GM23338 (cell line): ENCODE results near the gene THOP1. TPM values are rescaled to one million over a fixed set of nuclear protein-coding genes. Genes with fewer than 3 reads are reported as not detected.

ENCODE experiments used
- ATAC-seq: fragments of 200-7000 bp; cut with Tn5 transposase; 3 replicates; pipeline ENCODE4 v1.9.1; 2020
- DNase-seq: peaks from one replicate; pipeline ENCODE4 v3.0.0-alpha.2; 2015; ENCODE audit warnings: low spot score
- H2AFZ ChIP-seq: fragments of 200-600 bp; sonication (generic); 2 replicates; pipeline ENCODE4 v1.8.0; 2016; ENCODE audit warnings: antibody characterized with exemption, mild to moderate bottlenecking, moderate library complexity
- H3F3A ChIP-seq: fragments of 200-600 bp; sonication (generic); replicated peaks from 2 replicates; pipeline ENCODE4 v1.8.0; 2017; ENCODE audit warnings: antibody characterized with exemption, mixed run types, low read depth
- H3K27ac ChIP-seq: fragments of 200-600 bp; sonication (generic); 2 replicates; pipeline ENCODE4 v1.6.1; 2016; ENCODE audit warnings: low read depth
- H3K27me3 ChIP-seq: fragments of 200-600 bp; sonication (generic); 2 replicates; pipeline ENCODE4 v1.8.0; 2016; ENCODE audit warnings: mild to moderate bottlenecking, mixed run types, moderate library complexity; ENCODE audit not compliant: insufficient read depth
- H3K36me3 ChIP-seq: fragments of 200-600 bp; sonication (generic); 2 replicates; pipeline ENCODE4 v1.8.0; 2016; ENCODE audit warnings: mild to moderate bottlenecking; ENCODE audit not compliant: insufficient read depth
- H3K4me1 ChIP-seq: fragments of 200-600 bp; sonication (generic); 2 replicates; pipeline ENCODE4 v1.8.0; 2016; ENCODE audit warnings: mild to moderate bottlenecking, moderate library complexity; ENCODE audit not compliant: insufficient read depth
- H3K4me2 ChIP-seq: fragments of 200-600 bp; sonication (generic); 2 replicates; pipeline ENCODE4 v1.7.1; 2017; ENCODE audit warnings: mixed run types
- H3K4me3 ChIP-seq: fragments of 200-600 bp; sonication (generic); 2 replicates; pipeline ENCODE4 v1.6.1; 2016; ENCODE audit warnings: mixed run types
- H3K79me2 ChIP-seq: fragments of 200-600 bp; sonication (generic); replicated peaks from 2 replicates; pipeline ENCODE4 v1.8.0; 2017; ENCODE audit warnings: mild to moderate bottlenecking; ENCODE audit not compliant: insufficient read depth
- H3K9me2 ChIP-seq: fragments of 200-600 bp; sonication (generic); 2 replicates; pipeline ENCODE4 v1.8.0; 2017; ENCODE audit not compliant: insufficient read depth
- H4K20me1 ChIP-seq: fragments of 200-600 bp; sonication (generic); replicated peaks from 2 replicates; pipeline ENCODE4 v1.8.0; 2017; ENCODE audit warnings: mild to moderate bottlenecking; ENCODE audit not compliant: insufficient read depth
- H3K27ac Mint-ChIP-seq: 2 replicates; pipeline ENCODE4 v1.8.0; 2020; ENCODE audit warnings: inconsistent platforms, mild to moderate bottlenecking, moderate library complexity, mixed read lengths
- H3K27me3 Mint-ChIP-seq: 3 replicates; pipeline ENCODE4 v1.8.0; 2022; ENCODE audit warnings: low read depth, mild to moderate bottlenecking, moderate library complexity, mixed read lengths, inconsistent platforms; ENCODE audit not compliant: insufficient read depth, poor library complexity
- H3K36me3 Mint-ChIP-seq: 3 replicates; pipeline ENCODE4 v1.8.0; 2021; ENCODE audit warnings: low read depth, mild to moderate bottlenecking, inconsistent platforms, moderate library complexity, mixed read lengths
- H3K4me1 Mint-ChIP-seq: 3 replicates; pipeline ENCODE4 v1.8.0; 2020; ENCODE audit warnings: mild to moderate bottlenecking, inconsistent platforms, mixed read lengths
- H3K4me3 Mint-ChIP-seq: 3 replicates; pipeline ENCODE4 v1.8.0; 2021; ENCODE audit warnings: moderate library complexity, mild to moderate bottlenecking, inconsistent platforms, mixed read lengths
- H3K9me3 Mint-ChIP-seq: 3 replicates; pipeline ENCODE4 v1.8.0; 2020; ENCODE audit warnings: moderate library complexity, mild to moderate bottlenecking, inconsistent platforms, mixed read lengths
- CREB1 ChIP-seq: fragments of 250-450 bp; sonication (Bioruptor Pico); IDR thresholded peaks from 2 replicates; pipeline ENCODE4 v1.5.0; 2020; ENCODE audit warnings: low read depth, mild to moderate bottlenecking, moderate library complexity
- EZH2 ChIP-seq: fragments of 200-600 bp; sonication (generic); IDR thresholded peaks from one replicate; pipeline ENCODE4 v1.8.0; 2017; ENCODE audit warnings: antibody characterized with exemption, mild to moderate bottlenecking, low read depth; ENCODE audit not compliant: unreplicated experiment
- JUNB ChIP-seq: IDR thresholded peaks from one replicate; pipeline ENCODE4 v1.6.1; 2016; ENCODE audit warnings: antibody characterized with exemption; ENCODE audit not compliant: unreplicated experiment
- POLR2AphosphoS5 ChIP-seq: IDR thresholded peaks from 2 replicates; pipeline ENCODE4 v1.6.1; 2016; ENCODE audit warnings: antibody characterized with exemption, low read depth
- STAT1 ChIP-seq: IDR thresholded peaks from one replicate; pipeline ENCODE4 v1.6.1; 2016; ENCODE audit warnings: antibody characterized with exemption; ENCODE audit not compliant: unreplicated experiment
- ZNF114 ChIP-seq: fragments of 250-450 bp; sonication (Bioruptor Pico); IDR thresholded peaks from 2 replicates; pipeline ENCODE4 v1.5.0; 2020; ENCODE audit warnings: mild to moderate bottlenecking, moderate library complexity
- ZNF331 ChIP-seq: fragments of 250-450 bp; sonication (Bioruptor Pico); IDR thresholded peaks from 2 replicates; pipeline ENCODE4 v1.5.0; 2020; ENCODE audit warnings: low read depth, mild to moderate bottlenecking, moderate library complexity
- ZNF462 ChIP-seq: fragments of 250-450 bp; sonication (Bioruptor Pico); IDR thresholded peaks from 2 replicates; pipeline ENCODE4 v1.5.0; 2020; ENCODE audit warnings: mild to moderate bottlenecking, moderate library complexity
- polyA plus RNA-seq: library from polyadenylated mRNA; unstranded; fragments of >200 nt; fragmentation: Nextera tagmentation; extraction: Ambion mirVana; gene quantifications from 2 replicates; pipeline ENCODE4 v1.2.1, GENCODE V29; 2016
- total RNA-seq: library from RNA; depleted of rRNA; stranded (reverse); fragments of >200 nt; shearing (Covaris generic); gene quantifications from 2 replicates; pipeline ENCODE4 v1.2.3, GENCODE V29; 2014
- TF ChIP-seq, protein P1 (sequence below): IDR thresholded peaks from 2 replicates; pipeline ENCODE4 v1.6.1; 2016; ENCODE audit warnings: antibody characterized with exemption

THOP1 gene
- total and polyA plus RNA-seq, 2 experiments from 2014 or later = 110 to 229 TPM

DNA sequence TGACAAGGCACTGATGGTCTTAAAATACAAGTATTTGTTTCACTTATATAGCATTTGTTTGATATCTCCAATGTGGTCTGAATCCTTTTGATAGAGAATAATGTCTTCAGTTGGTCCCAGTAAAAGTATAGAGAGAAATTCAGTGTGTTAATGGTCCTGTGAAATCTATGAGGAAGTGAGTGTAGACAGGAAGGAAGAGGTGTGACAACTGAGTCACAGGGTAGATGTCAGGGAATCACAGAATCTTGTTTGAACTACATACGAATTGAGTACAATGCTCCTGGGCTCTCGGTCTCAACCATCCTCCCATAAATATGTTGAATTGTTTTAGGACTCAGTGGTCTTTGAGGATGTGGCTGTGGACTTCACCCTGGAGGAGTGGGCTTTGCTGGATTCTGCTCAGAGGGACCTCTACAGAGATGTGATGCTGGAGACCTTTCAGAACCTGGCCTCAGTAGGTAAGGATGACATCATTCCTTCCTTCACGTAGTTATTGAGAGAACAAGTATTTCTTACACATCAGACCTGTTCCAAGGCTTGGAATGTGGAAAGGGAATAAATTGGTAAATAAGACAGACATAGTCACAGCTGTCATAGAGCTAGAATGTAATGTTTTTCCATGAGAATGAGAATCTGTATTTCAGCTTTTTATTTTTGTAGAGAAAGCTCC, 65.1 kb downstream of the THOP1 start (continued):
- no peak for TF ChIP-seq ZNF462 (CRISPR knock-in tag)
- TF ChIP-seq, protein P1, sequence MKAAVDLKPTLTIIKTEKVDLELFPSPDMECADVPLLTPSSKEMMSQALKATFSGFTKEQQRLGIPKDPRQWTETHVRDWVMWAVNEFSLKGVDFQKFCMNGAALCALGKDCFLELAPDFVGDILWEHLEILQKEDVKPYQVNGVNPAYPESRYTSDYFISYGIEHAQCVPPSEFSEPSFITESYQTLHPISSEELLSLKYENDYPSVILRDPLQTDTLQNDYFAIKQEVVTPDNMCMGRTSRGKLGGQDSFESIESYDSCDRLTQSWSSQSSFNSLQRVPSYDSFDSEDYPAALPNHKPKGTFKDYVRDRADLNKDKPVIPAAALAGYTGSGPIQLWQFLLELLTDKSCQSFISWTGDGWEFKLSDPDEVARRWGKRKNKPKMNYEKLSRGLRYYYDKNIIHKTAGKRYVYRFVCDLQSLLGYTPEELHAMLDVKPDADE = no peak
- no peak for TF ChIP-seq STAT1

GRCh38 chr19:2852598-2852997, 67.3 kb downstream of the THOP1 start:
- H2AFZ ChIP-seq = no peak overlapping the region
- ATAC-seq (no peak), DNase-seq (peak; percentile 34)
- no peak overlapping the region for H3K4me2 ChIP-seq
- H3K27ac ChIP-seq = no peak overlapping the region
- Mint-ChIP-seq H3K27me3 (no peaks in the 10 kb centered on the region), H3K4me3 (no peak overlapping the region), H3K4me1 (no peaks in the 10 kb centered on the region), H3K36me3 (peaks cover 80% of the 10 kb centered on the region), H3K9me3 (peaks cover 98% of the 10 kb centered on the region), H3K27ac (no peak overlapping the region)
- H3K79me2 ChIP-seq = no peaks in the 10 kb centered on the region
- no peaks in the 10 kb centered on the region for H3K27me3 ChIP-seq
- H3K4me3 ChIP-seq = 0 out of 2 replicates have a peak overlapping the region, but pooled peaks have one; percentile 15
- no peaks in the 10 kb centered on the region for H4K20me1 ChIP-seq
- H3K4me1 ChIP-seq = no peaks in the 10 kb centered on the region
- no peaks in the 10 kb centered on the region for H3F3A ChIP-seq
- no peaks in the 10 kb centered on the region for H3K9me2 ChIP-seq
- peaks cover 61% of the 10 kb centered on the region for H3K36me3 ChIP-seq
- TF ChIP-seq ZNF114 = no peak
- TF ChIP-seq POLR2AphosphoS5 = no peak
- no peak for TF ChIP-seq CREB1 (CRISPR knock-in tag)
- TF ChIP-seq JUNB = no peak
- no peak for TF ChIP-seq ZNF462 (CRISPR knock-in tag)
- TF ChIP-seq ZNF331 = no peak
- TF ChIP-seq EZH2 = no peak
